GM19193 (cell line): Measurements from ENCODE around the gene CSH2.

Experiments used
- POLR2A ChIP-seq: IDR thresholded peaks from 4 replicates; pipeline ENCODE4 v1.6.1; 2011; ENCODE audit not compliant: insufficient read depth, insufficient read length; ENCODE audit errors: extremely low read depth

CSH2 gene

GRCh38 chr17:63855185-63855584, 18.3 kb downstream of the CSH2 start:
- TF ChIP-seq POLR2A, result no peak

GRCh38 chr17:63854709-63855108, 18.8 kb downstream of the CSH2 start:
- TF ChIP-seq POLR2A, result no peak

- no peak for TF ChIP-seq POLR2A
These were observed 20.2 kb downstream of the CSH2 start for GRCh38 chr17:63853260-63853659.

DNA sequence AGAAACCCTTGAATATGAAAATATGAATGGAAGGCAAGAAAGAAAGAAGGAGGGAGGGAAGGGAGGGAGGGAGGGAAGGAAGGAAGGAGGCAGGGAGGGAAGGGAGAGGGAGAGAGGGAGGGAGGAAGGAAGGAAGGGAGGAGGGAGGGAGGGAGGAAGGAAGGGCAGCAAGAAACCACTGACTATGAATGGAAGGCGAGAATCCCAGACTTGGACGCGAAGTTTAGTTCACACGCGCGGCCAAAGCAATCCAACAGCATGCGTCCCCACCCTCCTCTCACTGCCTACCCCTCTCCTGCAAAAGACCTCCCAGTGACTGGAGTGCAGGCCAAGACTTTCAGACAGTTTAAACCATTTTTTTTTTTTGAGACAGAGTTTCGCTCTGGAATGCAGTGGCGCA, 23.1 kb downstream of the CSH2 start:
- no peak for TF ChIP-seq POLR2A

GRCh38 chr17:63848834-63849689, 24.4 kb downstream of the CSH2 start:
- no peak for TF ChIP-seq POLR2A

GRCh38 chr17:63847525-63848249, 25.8 kb downstream of the CSH2 start:
- TF ChIP-seq POLR2A, result no peak

GRCh38 chr17:63845509-63845908, 28.0 kb downstream of the CSH2 start:
- TF ChIP-seq POLR2A, result no peak

- no peak for TF ChIP-seq POLR2A
These were observed 29.4 kb downstream of the CSH2 start for GRCh38 chr17:63843910-63844677.

DNA sequence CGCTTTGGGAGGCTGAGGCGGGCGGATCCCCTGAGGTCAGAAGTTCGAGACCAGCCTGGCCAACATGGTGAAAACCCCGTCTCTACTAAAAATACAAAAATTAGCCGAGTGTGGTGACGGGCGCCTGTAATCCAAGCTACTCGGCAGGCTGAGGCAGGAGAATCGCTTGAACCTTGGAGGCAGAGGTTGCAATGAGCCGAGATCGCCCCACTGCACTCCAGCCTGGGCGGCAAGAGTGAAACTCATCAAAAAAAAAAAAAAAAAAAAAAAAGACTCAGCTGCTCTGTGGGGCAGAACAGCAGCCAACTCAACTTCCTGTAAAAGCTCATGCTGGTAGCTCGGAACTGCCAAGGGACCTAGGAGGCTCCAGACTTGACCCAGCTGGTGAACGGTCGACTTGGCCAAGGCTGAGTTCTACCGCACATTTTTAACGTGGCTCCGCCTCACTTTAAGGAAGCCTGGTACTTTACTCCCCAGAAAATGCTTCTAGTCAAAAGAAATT, 30.0 kb downstream of the CSH2 start:
- TF ChIP-seq POLR2A, result peak; percentile 34

GRCh38 chr17:63842540-63843386, 30.7 kb downstream of the CSH2 start, which contains the start of gene SMARCD2:
Gene SMARCD2, minus strand, starts transcription at chr17:63842685. Its CDS starts 11 bp downstream, at chr17:63842674.
- peak; percentile 90 for TF ChIP-seq POLR2A

- TF ChIP-seq POLR2A, result no peak
These were observed 31.3 kb downstream of the CSH2 start for GRCh38 chr17:63842173-63842539.

GRCh38 chr17:63841350-63842172, 31.9 kb downstream of the CSH2 start:
- no peak for TF ChIP-seq POLR2A
